ENCODE measurements around the gene DPF1.

DNA sequence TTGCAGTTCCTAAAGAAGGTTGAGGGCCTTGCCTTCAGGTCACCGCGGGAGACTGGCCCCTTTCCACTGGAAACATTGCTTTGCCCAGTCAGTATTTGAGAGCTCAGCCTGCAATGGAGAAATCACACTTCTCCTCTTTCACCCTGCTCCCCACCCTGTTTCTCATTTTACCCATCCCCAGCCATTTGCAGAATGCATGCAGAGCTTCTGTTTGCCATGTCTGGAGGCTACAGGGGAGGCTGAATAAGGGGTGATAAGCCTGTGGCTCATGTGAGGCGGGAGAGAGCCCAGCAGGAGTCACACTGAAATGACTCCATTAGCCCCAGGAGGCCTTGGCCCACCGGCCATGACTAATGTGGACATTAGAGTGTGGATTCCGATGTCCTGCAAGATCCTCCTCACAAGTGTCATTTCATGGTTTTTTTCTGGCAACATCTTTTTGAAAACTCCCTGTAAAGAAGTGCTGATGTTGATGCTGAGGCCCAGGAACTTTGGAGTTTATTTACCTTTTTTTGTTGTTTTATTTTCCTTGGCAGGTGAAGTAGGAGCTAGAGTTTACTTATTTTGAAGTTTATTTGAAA, 46.7 kb upstream of the DPF1 start:
- TF ChIP-seq CTCF (IDR thresholded peaks at IDR 0.05), result no peak
- TF ChIP-seq POLR2A (IDR thresholded peaks at IDR 0.05), result no peak

All from body of pancreas (tissue), 4 donors.